ENCODE data around the gene WFDC1. TPM values are rescaled to one million over a fixed set of nuclear protein-coding genes. Genes with fewer than 3 reads are reported as not detected.

Gene WFDC1
- total and polyA plus RNA-seq, 10 of the 15 experiments (the other 5 are each of a cell fraction or from before 2014, with no cell fraction given), result not detected

- TF ChIP-seq JUNB (IDR thresholded peaks at IDR 0.05) (no peak), BHLHE40 (IDR thresholded peaks at IDR 0.05; ENCODE audit: borderline replicate concordance in 1 of 2, low read depth in 2 of 2, low read length in 1 of 2) (no peak), KAT2A (conservative IDR thresholded peaks at IDR 0.05; ENCODE audit: control insufficient read depth, low read depth, low read length) (no peak)
These were observed 30.0 kb downstream of the WFDC1 start (continued) for GRCh38 chr16:84324434-84325262.

- DNase-seq (ENCODE audit: low read depth, low spot score) (no peak), FAIRE-seq (no peak), ATAC-seq (no peak)
- Histone ChIP-seq H3K9me3 (replicated peaks; ENCODE audit: control insufficient read depth, insufficient read depth, low read length) (no peaks in the 10 kb centered on the region), H3K79me2 (ENCODE audit: control insufficient read depth, insufficient read depth, low read length) (no peaks in the 10 kb centered on the region), H3K27ac (ENCODE audit: control insufficient read depth, insufficient read depth) (no peak overlapping the region), H3K4me3 (no peak overlapping the region), H3K36me3 (ENCODE audit: control insufficient read depth in 2 of 2, insufficient read depth in 2 of 2, low read length in 1 of 2) (no peaks in the 10 kb centered on the region), H3K4me2 (ENCODE audit: control insufficient read depth, insufficient read depth) (no peak overlapping the region), H3K9ac (ENCODE audit: control insufficient read depth, insufficient read depth, low read length) (no peak overlapping the region), H3K27me3 (replicated peaks in 1 of 2; ENCODE audit: control insufficient read depth in 2 of 2, insufficient read depth in 2 of 2, low read length in 1 of 2) (peaks cover 0 to 2% of the 10 kb centered on the region in 2 experiments; a peak in 1 of 4 replicates), H4K20me1 (ENCODE audit: control insufficient read depth, insufficient read depth) (no peaks in the 10 kb centered on the region), H3K4me1 (ENCODE audit: control insufficient read depth, insufficient read depth, low read length) (no peaks in the 10 kb centered on the region), H2AFZ (ENCODE audit: control insufficient read depth, low read depth, low read length) (no peak overlapping the region)
- in situ Hi-C loops (cut with MboI), result no loop called here
- ChIA-PET POLR2A (interaction anchor here (0.5 kb wide), 1 partner anchor 959 kb away, joined by 3 read pairs; no protein-coding TSS in a partner anchor), RAD21 (ENCODE audit: unreplicated experiment) (no interaction called here), SMC1A (ENCODE audit: uncharacterized antibody, unreplicated experiment) (no interaction called here), CTCF (no interaction called here)
- BruUV-seq (replicated peaks), result no TSS peak
- intact Hi-C loops (cut with micrococcal nuclease; ENCODE audit: unreplicated experiment), result no loop called here
- WGBS (ENCODE audit: insufficient coverage, insufficient replicate concordance, low lambda C conversion rate, missing lambda C conversion rate), result 0% methylated on average over 2 of the region's 2 CpGs
- TF ChIP-seq NBN (IDR thresholded peaks at IDR 0.05), result no peak
- no peak for TF ChIP-seq RFX5 (IDR thresholded peaks at IDR 0.05; ENCODE audit: low read depth, low read length)
- TF ChIP-seq SP1 (IDR thresholded peaks at IDR 0.05; ENCODE audit: low read depth, low read length), result no peak
- TF ChIP-seq CBX5 (IDR thresholded peaks at IDR 0.05; ENCODE audit: low read depth), result no peak
- TF ChIP-seq FOXK2 (IDR thresholded peaks at IDR 0.05), result no peak
These were observed 31.9 kb downstream of the WFDC1 start for GRCh38 chr16:84326545-84326944.
